B cell (primary cell): Measurements from ENCODE around the gene COL2A1. TPM values are rescaled to one million over a fixed set of nuclear protein-coding genes. Genes with fewer than 3 reads are reported as not detected.

Experiments
- ATAC-seq: fragments of 200-7000 bp; cut with Tn5 transposase; one replicate; pipeline ENCODE4 v1.10.0; 2021; ENCODE audit warnings: low read depth, mild to moderate bottlenecking, moderate number of reproducible peaks, moderate library complexity
- CTCF ChIA-PET: fragments of 350-600 bp; sonication (Branson Sonifier 250); formaldehyde crosslinking; loops from one replicate; lab custom pipeline; 2021; ENCODE audit warnings: antibody characterized with exemption, inconsistent platforms; lab: Charles Lee
- POLR2A ChIA-PET: fragments of 350-600 bp; sonication (Branson Sonifier 250); formaldehyde crosslinking; loops from one replicate; lab custom pipeline; 2021; ENCODE audit warnings: antibody characterized with exemption; lab: Charles Lee
- DNase-seq: peaks from one replicate; pipeline ENCODE4 v3.0.0; 2013
- H2AFZ ChIP-seq: 2 replicates; pipeline ENCODE4 v1.6.1; 2012; ENCODE audit warnings: mild to moderate bottlenecking, low read depth, low read length; ENCODE audit not compliant: insufficient read depth, poor library complexity, severe bottlenecking
- H3K27ac ChIP-seq, 2 donors: 1 replicate in 1 of 2; 2 replicates in 1 of 2; pipeline ENCODE4 v1.5.1; 2012 to 2013; ENCODE audit warnings: low read length in 2 of 2, mild to moderate bottlenecking in 2 of 2, moderate library complexity in 1 of 2
- H3K27me3 ChIP-seq, 4 experiments: fragments of 200-600 bp in 1 of 4; sonication (generic) in 1 of 4; replicated peaks in 1 of 4; 1 replicate in 2 of 4; 2 replicates in 2 of 4; pipeline versions ENCODE4 v1.6.1 to v1.7.0; 2013 to 2016; ENCODE audit warnings: low read length in 3 of 4, mild to moderate bottlenecking in 2 of 4, mixed read lengths in 1 of 4, moderate library complexity in 1 of 4; ENCODE audit not compliant: insufficient read depth in 4 of 4, control insufficient read depth in 3 of 4; ENCODE audit errors: control extremely low read depth in 1 of 4
- H3K36me3 ChIP-seq, 2 experiments: replicated peaks in 1 of 2; 1 replicate in 1 of 2; 2 replicates in 1 of 2; pipeline versions ENCODE4 v1.6.1 to v1.7.1; 2013; ENCODE audit warnings: low read length in 1 of 2; ENCODE audit not compliant: insufficient read depth in 2 of 2, control insufficient read depth in 1 of 2; ENCODE audit errors: control extremely low read depth in 1 of 2, extremely low read depth in 1 of 2
- H3K4me1 ChIP-seq, 2 donors: fragments of 200-600 bp in 1 of 2; sonication (generic) in 1 of 2; 1 replicate in 1 of 2; 2 replicates in 1 of 2; pipeline versions ENCODE4 v1.5.1 to v1.6.1; 2013 to 2017; ENCODE audit warnings: low read length in 2 of 2; ENCODE audit not compliant: control insufficient read depth in 2 of 2, insufficient read depth in 2 of 2
- H3K4me2 ChIP-seq: replicated peaks from 2 replicates; pipeline ENCODE3; 2012; ENCODE audit warnings: mild to moderate bottlenecking, low read depth, low read length; ENCODE audit not compliant: poor library complexity, severe bottlenecking
- H3K4me3 ChIP-seq, 5 experiments: fragments of 200-600 bp in 1 of 5; sonication (generic) in 1 of 5; 1 replicate in 3 of 5; 2 replicates in 2 of 5; pipeline versions ENCODE4 v1.5.1 to v1.7.0; 2011 to 2016; ENCODE audit warnings: low read length in 4 of 5, mild to moderate bottlenecking in 4 of 5, low read depth in 2 of 5, control low read depth in 1 of 5, moderate library complexity in 1 of 5; ENCODE audit not compliant: insufficient read depth in 1 of 5; ENCODE audit errors: control extremely low read depth in 1 of 5, extremely low read depth in 1 of 5
- H3K79me2 ChIP-seq: fragments of 200-600 bp; sonication (generic); one replicate; pipeline ENCODE4 v1.6.0; 2016; ENCODE audit warnings: low read length; ENCODE audit not compliant: control insufficient read depth, insufficient read depth
- H3K9ac ChIP-seq: fragments of 200-600 bp; sonication (generic); 2 replicates; pipeline ENCODE4 v1.6.1; 2017; ENCODE audit warnings: mild to moderate bottlenecking, low read length, moderate library complexity
- H3K9me3 ChIP-seq, 3 donors: one replicate each; pipeline versions ENCODE4 v1.6.1 to v1.7.1; 2013; ENCODE audit warnings: low read length in 2 of 3; ENCODE audit not compliant: control insufficient read depth in 2 of 3, insufficient read depth in 1 of 3; ENCODE audit errors: control extremely low read depth in 1 of 3
- H4K20me1 ChIP-seq: 2 replicates; pipeline ENCODE4 v1.6.0; 2012; ENCODE audit warnings: mild to moderate bottlenecking, low read length; ENCODE audit not compliant: insufficient read depth, control insufficient read depth, poor library complexity, severe bottlenecking
- H3K27ac Mint-ChIP-seq: one replicate; pipeline ENCODE4 v1.8.0; 2021; ENCODE audit warnings: mixed read lengths
- H3K27me3 Mint-ChIP-seq: one replicate; pipeline ENCODE4 v1.8.0; 2021; ENCODE audit warnings: mixed read lengths
- H3K4me1 Mint-ChIP-seq: one replicate; pipeline ENCODE4 v1.8.0; 2021; ENCODE audit warnings: mixed read lengths
- H3K4me3 Mint-ChIP-seq: one replicate; pipeline ENCODE4 v1.8.0; 2021; ENCODE audit warnings: mixed read lengths
- H3K9me3 Mint-ChIP-seq: one replicate; pipeline ENCODE4 v1.8.0; 2022; ENCODE audit warnings: mixed read lengths; ENCODE audit not compliant: insufficient read depth
- EZH2 ChIP-seq: IDR thresholded peaks from 2 replicates; pipeline ENCODE4 v1.6.1; 2012; ENCODE audit warnings: borderline replicate concordance, low read depth, mild to moderate bottlenecking, moderate library complexity, low read length; ENCODE audit not compliant: insufficient read depth, poor library complexity, severe bottlenecking
- WGBS: methylation state at CpG from one replicate; pipeline ENCODE4 v1.1.5; 2013; ENCODE audit warnings: missing lambda C conversion rate; ENCODE audit not compliant: insufficient coverage; 5-methylcytosine and 5-hydroxymethylcytosine counted together
- intact Hi-C: fragments of 100-400 bp; cut with micrococcal nuclease; formaldehyde crosslinking; loops from one replicate; pipeline ENCODE4 v1.10.0; 2022
- polyA plus RNA-seq: library from polyadenylated mRNA; depleted of rRNA; stranded (reverse); fragments of >200 nt; gene quantifications from 2 replicates; pipeline ENCODE4 v1.2.3, GENCODE V29; 2012
- total RNA-seq, 2 donors: library from RNA; stranded (reverse); fragments of 120-200 nt in 1 of 2; gene quantifications; 1 replicate in 1 of 2; 2 replicates in 1 of 2; pipeline versions ENCODE4 v1.2.3 to v1.2.4, GENCODE V29; 2013 to 2022
- TF ChIP-seq, protein P1 (sequence below): fragments of 200-600 bp; IDR thresholded peaks from one replicate; pipeline ENCODE4 v1.8.0; 2022; ENCODE audit warnings: antibody characterized with exemption, mild to moderate bottlenecking

The COL2A1 gene
- total and polyA plus RNA-seq, 2 donors (not counting 1 experiment from before 2014, with no cell fraction given), result not detected

GRCh38 chr12:48017496-48017895, 13.2 kb upstream of the COL2A1 start:
- CTCF ChIA-PET, result no interaction called here
- H3K79me2 ChIP-seq, result no peaks in the 10 kb centered on the region
- H3K9ac ChIP-seq, result no peak overlapping the region
- 96% methylated on average over 4 of the region's 5 CpGs for WGBS
- no peaks in the 10 kb centered on the region for H3K36me3 ChIP-seq
- no peaks in the 10 kb centered on the region for H3K4me1 ChIP-seq
- intact Hi-C loops, result no loop called here
- POLR2A ChIA-PET, result no interaction called here
- no peak overlapping the region for H3K4me3 ChIP-seq
- Mint-ChIP-seq H3K9me3 (no peaks in the 10 kb centered on the region), H3K4me1 (no peaks in the 10 kb centered on the region), H3K4me3 (no peak overlapping the region), H3K27me3 (peaks cover 46% of the 10 kb centered on the region), H3K27ac (no peak overlapping the region)
- no peak overlapping the region for H3K4me2 ChIP-seq
- H3K9me3 ChIP-seq, result no peaks in the 10 kb centered on the region
- H2AFZ ChIP-seq, result no peak overlapping the region
- DNase-seq, result no peak
- TF ChIP-seq, protein P1, sequence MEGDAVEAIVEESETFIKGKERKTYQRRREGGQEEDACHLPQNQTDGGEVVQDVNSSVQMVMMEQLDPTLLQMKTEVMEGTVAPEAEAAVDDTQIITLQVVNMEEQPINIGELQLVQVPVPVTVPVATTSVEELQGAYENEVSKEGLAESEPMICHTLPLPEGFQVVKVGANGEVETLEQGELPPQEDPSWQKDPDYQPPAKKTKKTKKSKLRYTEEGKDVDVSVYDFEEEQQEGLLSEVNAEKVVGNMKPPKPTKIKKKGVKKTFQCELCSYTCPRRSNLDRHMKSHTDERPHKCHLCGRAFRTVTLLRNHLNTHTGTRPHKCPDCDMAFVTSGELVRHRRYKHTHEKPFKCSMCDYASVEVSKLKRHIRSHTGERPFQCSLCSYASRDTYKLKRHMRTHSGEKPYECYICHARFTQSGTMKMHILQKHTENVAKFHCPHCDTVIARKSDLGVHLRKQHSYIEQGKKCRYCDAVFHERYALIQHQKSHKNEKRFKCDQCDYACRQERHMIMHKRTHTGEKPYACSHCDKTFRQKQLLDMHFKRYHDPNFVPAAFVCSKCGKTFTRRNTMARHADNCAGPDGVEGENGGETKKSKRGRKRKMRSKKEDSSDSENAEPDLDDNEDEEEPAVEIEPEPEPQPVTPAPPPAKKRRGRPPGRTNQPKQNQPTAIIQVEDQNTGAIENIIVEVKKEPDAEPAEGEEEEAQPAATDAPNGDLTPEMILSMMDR, result no peak
- TF ChIP-seq EZH2, result no peak
- H4K20me1 ChIP-seq, result no peaks in the 10 kb centered on the region
- peaks cover 0 to 12% (median 3%) of the 10 kb centered on the region in 4 experiments for H3K27me3 ChIP-seq
- no peak overlapping the region for H3K27ac ChIP-seq
- ATAC-seq, result no peak

DNA sequence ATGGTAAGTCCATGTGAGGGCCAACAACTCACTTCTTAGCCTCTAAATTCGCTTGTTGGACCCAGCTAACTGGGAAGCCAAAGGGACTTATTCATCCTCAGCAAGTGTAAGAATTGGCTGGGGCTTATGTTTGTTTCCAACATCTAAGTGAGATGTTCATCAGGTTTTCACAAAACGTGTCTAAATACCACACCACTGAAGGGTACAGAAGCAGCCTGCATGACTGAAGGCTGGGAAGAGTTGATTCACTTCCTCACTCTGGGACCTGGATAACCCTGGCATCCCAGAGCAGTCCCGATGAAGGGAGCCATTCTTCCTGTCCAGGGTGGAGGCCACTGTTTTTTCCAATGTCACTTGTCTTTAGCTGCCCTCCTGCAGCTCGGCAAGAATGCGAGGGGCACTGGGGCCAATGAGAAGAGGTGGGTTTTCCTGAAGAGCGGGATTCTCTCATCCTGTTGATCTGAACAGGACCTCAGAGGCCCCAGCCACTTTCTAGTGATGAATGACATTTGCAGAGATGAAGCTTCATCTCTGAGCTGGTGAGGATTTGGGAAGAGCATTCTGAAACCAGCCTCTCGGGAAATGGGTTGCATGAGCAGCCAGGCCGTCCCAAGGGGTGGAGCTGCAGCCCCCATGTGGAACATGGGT, 12.2 kb upstream of the COL2A1 start:
- H4K20me1 ChIP-seq, result no peaks in the 10 kb centered on the region
- DNase-seq (no peak), ATAC-seq (no peak)
- H3K4me3 ChIP-seq, result no peak overlapping the region
- Mint-ChIP-seq H3K9me3 (no peaks in the 10 kb centered on the region), H3K27ac (no peak overlapping the region), H3K27me3 (peaks cover 45% of the 10 kb centered on the region), H3K4me3 (no peak overlapping the region), H3K4me1 (no peaks in the 10 kb centered on the region)
- no peaks in the 10 kb centered on the region for H3K9me3 ChIP-seq
- H3K9ac ChIP-seq, result no peak overlapping the region
- no peak overlapping the region for H3K27ac ChIP-seq
- no peaks in the 10 kb centered on the region for H3K4me1 ChIP-seq
- intact Hi-C loops, result no loop called here
- no peaks in the 10 kb centered on the region for H3K79me2 ChIP-seq
- no peaks in the 10 kb centered on the region for H3K36me3 ChIP-seq
- ChIA-PET CTCF (no interaction called here), POLR2A (no interaction called here)
- no peak overlapping the region for H2AFZ ChIP-seq
- no peak overlapping the region for H3K4me2 ChIP-seq
- TF ChIP-seq, protein P1, result no peak
- peaks cover 0 to 12% (median 3%) of the 10 kb centered on the region in 4 experiments for H3K27me3 ChIP-seq
- WGBS, result 83% methylated on average over 8 of the region's 8 CpGs
